Activated CD4-positive, alpha-beta T cell treated with anti-CD3 and anti-CD28 coated beads for 36 hours (primary cell): ENCODE results near the gene NAV3. TPM values are rescaled to one million over a fixed set of nuclear protein-coding genes. Genes with fewer than 3 reads are reported as not detected.
"Not testable (repeated sequence)": the region's sequence is repeated elsewhere in the genome, so short reads cannot be mapped to it uniquely, and the experiment has no call there.

Source experiments
- ATAC-seq: fragments of 200-7000 bp; cut with Tn5 transposase; one replicate; pipeline ENCODE4 v1.10.0; 2021; ENCODE audit warnings: mild to moderate bottlenecking, moderate library complexity
- CTCF ChIA-PET: fragments of 350-600 bp; sonication (Branson Sonifier 250); formaldehyde crosslinking; loops from one replicate; lab custom pipeline; 2021; ENCODE audit warnings: antibody characterized with exemption; lab: Charles Lee
- POLR2A ChIA-PET: fragments of 350-600 bp; sonication (Branson Sonifier 250); formaldehyde crosslinking; loops from one replicate; lab custom pipeline; 2021; ENCODE audit warnings: antibody characterized with exemption, inconsistent platforms; lab: Charles Lee
- DNase-seq: peaks from one replicate; pipeline ENCODE4 v3.0.0-alpha.2; 2020
- H3K27ac Mint-ChIP-seq: one replicate; pipeline ENCODE4 v1.8.0; 2021; ENCODE audit warnings: mixed read lengths
- H3K27me3 Mint-ChIP-seq: one replicate; pipeline ENCODE4 v1.8.0; 2021; ENCODE audit warnings: mixed read lengths
- H3K36me3 Mint-ChIP-seq: one replicate; pipeline ENCODE4 v1.8.0; 2021; ENCODE audit warnings: low read depth, mixed read lengths
- H3K4me1 Mint-ChIP-seq: one replicate; pipeline ENCODE4 v1.8.0; 2021; ENCODE audit warnings: mixed read lengths
- H3K4me3 Mint-ChIP-seq: one replicate; pipeline ENCODE4 v1.8.0; 2021; ENCODE audit warnings: mild to moderate bottlenecking, moderate library complexity, mixed read lengths
- H3K9me3 Mint-ChIP-seq: one replicate; pipeline ENCODE4 v1.8.0; 2021; ENCODE audit warnings: low read depth, mixed read lengths
- intact Hi-C, 2 experiments: fragments of 100-400 bp; cut with DNase I in 1 of 2; cut with micrococcal nuclease in 1 of 2; formaldehyde crosslinking; loops; one replicate each; pipeline versions ENCODE4 v1.14.2 to v1.15.1; 2022 to 2024; cut with DNase I, micrococcal nuclease
- total RNA-seq, 2 experiments: library from RNA; stranded (reverse); gene quantifications; one replicate each; pipeline ENCODE4 v1.2.3, GENCODE V29; 2021

The NAV3 gene
- total RNA-seq, 2 experiments from 2014 or later, result not detected

DNA sequence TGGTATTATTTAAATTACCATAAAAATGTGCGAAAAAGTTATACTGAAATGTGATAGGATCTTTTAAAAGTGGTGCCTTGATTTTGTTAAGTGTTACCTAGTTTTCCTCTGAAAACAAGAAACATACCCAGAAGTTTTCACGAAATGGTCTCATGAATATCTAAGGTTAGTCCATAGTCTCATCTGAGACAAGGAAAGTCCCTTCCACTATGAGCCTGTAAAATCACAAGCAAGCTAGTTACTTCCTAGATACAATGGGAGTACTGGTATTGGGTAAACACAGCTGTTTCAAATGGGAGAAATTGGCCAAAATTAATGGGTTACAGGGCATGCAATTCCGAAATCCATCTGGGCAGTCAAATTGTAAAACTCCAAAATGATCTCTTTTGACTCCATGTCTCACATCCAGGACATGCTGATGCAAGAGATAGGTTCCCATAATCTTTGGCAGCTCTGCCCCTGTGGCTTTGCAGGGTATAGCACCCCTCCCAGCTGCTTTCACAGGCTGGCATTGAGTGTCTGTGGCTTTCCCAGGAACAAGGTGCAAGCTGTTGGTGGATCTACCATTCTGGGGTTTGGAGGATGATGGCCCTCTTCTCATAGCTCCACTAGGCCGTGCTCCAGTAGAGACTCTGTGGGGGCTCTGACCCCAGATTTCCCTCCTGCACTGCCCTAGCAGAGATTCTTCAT, 271.4 kb downstream of the NAV3 start:
- Mint-ChIP-seq H3K9me3 (peaks cover 8% of the 10 kb centered on the region), H3K4me3 (no peak overlapping the region), H3K27ac (no peak overlapping the region), H3K36me3 (no peaks in the 10 kb centered on the region), H3K4me1 (no peaks in the 10 kb centered on the region), H3K27me3 (no peaks in the 10 kb centered on the region)
- intact Hi-C loops, result no loop called here
- CTCF ChIA-PET, result no interaction called here
- ATAC-seq (no peak), DNase-seq (no peak)
- POLR2A ChIA-PET, result no interaction called here

DNA sequence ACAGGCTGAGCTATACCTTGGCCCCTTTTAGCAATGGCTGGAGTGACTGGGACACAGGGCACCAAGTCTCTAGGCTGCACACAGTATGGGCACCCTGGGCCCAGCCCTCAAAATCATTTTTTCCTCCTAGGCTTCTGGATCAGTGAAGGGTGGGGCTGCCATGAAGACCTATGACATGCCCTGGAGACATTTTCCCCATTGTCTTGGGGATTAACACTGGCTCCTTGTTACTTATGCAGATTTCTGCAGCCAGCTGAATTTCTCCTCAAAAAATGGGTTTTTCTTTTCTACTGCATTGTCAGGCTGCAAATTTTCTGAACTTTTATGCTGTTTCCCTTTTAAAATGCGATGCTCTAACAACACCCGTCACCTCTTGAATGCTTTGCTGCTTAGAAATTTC, 272.1 kb downstream of the NAV3 start:
- H3K4me1 Mint-ChIP-seq, result not testable (repeated sequence)

DNA sequence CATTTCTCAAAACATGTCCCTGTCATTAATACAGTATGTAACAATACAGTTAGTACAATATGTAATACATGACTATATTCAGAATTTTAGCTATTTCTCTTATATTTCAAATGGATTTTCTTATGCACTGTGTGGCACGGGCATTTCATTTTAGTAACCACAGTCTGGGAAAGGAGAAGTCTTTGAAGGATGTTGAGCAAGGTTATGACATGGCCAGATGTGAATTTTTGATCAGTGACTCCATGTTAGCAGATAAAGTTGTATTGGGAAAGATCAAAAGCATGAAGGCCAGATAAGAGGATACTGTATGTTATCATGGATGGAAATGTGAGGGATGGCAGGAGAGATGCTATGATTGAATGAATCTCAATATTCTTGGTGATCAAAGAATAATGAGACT, 285.2 kb downstream of the NAV3 start:
- CTCF ChIA-PET, result no interaction called here
- POLR2A ChIA-PET, result no interaction called here
- no peak for ATAC-seq
- Mint-ChIP-seq H3K27me3 (no peaks in the 10 kb centered on the region), H3K4me3 (no peak overlapping the region), H3K27ac (no peak overlapping the region), H3K9me3 (peaks cover 15% of the 10 kb centered on the region), H3K36me3 (no peaks in the 10 kb centered on the region), H3K4me1 (no peaks in the 10 kb centered on the region)
- no peak for DNase-seq
- intact Hi-C loops, result no loop called here

More for the DNA sequence above, 272.1 kb downstream of the NAV3 start:
- H3K4me3 Mint-ChIP-seq, CTCF ChIA-PET, intact Hi-C loops, ATAC-seq, H3K36me3 Mint-ChIP-seq, H3K27ac Mint-ChIP-seq, DNase-seq, H3K27me3 Mint-ChIP-seq, POLR2A ChIA-PET: not testable (repeated sequence)
- peaks cover 11% of the 10 kb centered on the region for H3K9me3 Mint-ChIP-seq

DNA sequence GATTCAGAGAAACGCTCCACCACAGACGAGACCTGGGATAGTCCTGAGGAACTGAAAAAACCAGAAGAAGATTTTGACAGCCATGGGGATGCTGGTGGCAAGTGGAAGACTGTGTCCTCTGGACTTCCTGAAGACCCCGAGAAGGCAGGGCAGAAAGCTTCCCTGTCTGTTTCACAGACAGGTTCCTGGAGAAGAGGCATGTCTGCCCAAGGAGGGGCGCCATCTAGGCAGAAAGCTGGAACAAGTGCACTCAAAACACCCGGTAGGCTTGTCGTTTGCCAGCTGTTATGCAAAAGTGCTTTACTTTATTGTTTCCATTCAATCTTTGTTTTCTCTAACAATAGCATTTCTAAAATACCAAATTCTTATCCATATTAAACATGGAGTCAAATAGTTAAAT, 287.3 kb downstream of the NAV3 start:
- ATAC-seq, result no peak
- Mint-ChIP-seq H3K4me3 (no peak overlapping the region), H3K36me3 (no peaks in the 10 kb centered on the region), H3K9me3 (peaks cover 6% of the 10 kb centered on the region), H3K4me1 (no peaks in the 10 kb centered on the region), H3K27me3 (no peaks in the 10 kb centered on the region), H3K27ac (no peak overlapping the region)
- no peak for DNase-seq
- intact Hi-C loops, result no loop called here
- POLR2A ChIA-PET, result no interaction called here
- CTCF ChIA-PET, result no interaction called here

DNA sequence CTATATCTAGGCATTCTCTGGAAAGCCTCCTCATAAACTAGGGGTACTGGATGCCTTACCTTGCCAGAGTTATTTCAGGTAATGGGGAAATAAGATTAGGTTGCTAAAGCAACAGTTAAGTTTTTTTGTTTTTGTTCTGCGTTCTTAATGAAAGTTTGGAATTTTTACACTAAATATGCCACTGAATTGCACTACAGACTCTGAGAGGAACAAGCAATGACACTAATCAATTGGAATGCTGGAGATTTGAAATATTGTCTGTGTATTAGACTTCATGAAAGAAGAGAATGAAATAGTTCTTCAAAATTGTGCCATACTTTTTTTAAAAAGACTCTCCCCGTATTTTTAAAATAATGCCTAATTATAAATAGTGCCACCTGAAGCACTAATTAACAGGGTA, 287.8 kb downstream of the NAV3 start:
- CTCF ChIA-PET, result no interaction called here

DNA sequence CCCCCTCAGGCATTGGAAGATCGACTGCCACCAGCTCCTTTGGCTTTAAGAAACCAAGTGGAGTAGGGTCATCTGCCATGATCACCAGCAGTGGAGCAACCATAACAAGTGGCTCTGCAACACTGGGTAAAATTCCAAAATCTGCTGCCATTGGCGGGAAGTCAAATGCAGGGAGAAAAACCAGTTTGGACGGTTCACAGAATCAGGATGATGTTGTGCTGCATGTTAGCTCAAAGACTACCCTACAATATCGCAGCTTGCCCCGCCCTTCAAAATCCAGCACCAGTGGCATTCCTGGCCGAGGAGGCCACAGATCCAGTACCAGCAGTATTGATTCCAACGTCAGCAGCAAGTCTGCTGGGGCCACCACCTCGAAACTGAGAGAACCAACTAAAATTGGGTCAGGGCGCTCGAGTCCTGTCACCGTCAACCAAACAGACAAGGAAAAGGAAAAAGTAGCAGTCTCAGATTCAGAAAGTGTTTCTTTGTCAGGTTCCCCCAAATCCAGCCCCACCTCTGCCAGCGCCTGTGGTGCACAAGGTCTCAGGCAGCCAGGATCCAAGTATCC, 288.7 kb downstream of the NAV3 start:
- ChIA-PET POLR2A (no interaction called here), CTCF (no interaction called here)
- H3K27ac Mint-ChIP-seq, result no peak overlapping the region
- no peaks in the 10 kb centered on the region for H3K36me3 Mint-ChIP-seq
- no peaks in the 10 kb centered on the region for H3K27me3 Mint-ChIP-seq
- DNase-seq, result no peak
- no peaks in the 10 kb centered on the region for H3K9me3 Mint-ChIP-seq
- ATAC-seq, result no peak
- H3K4me1 Mint-ChIP-seq, result no peaks in the 10 kb centered on the region
- H3K4me3 Mint-ChIP-seq, result no peak overlapping the region
- intact Hi-C loops, result no loop called here

More for the DNA sequence above, 287.8 kb downstream of the NAV3 start:
- intact Hi-C loops, result no loop called here
- Mint-ChIP-seq H3K4me3 (no peak overlapping the region), H3K9me3 (peaks cover 6% of the 10 kb centered on the region), H3K27ac (no peak overlapping the region), H3K36me3 (no peaks in the 10 kb centered on the region), H3K27me3 (no peaks in the 10 kb centered on the region), H3K4me1 (no peaks in the 10 kb centered on the region)
- DNase-seq (no peak), ATAC-seq (no peak)
- POLR2A ChIA-PET, result no interaction called here

- H3K27ac Mint-ChIP-seq, result no peak overlapping the region
- CTCF ChIA-PET, result no interaction called here
Measured at GRCh38 chr12:78120306-78120705, 289.6 kb downstream of the NAV3 start.

DNA sequence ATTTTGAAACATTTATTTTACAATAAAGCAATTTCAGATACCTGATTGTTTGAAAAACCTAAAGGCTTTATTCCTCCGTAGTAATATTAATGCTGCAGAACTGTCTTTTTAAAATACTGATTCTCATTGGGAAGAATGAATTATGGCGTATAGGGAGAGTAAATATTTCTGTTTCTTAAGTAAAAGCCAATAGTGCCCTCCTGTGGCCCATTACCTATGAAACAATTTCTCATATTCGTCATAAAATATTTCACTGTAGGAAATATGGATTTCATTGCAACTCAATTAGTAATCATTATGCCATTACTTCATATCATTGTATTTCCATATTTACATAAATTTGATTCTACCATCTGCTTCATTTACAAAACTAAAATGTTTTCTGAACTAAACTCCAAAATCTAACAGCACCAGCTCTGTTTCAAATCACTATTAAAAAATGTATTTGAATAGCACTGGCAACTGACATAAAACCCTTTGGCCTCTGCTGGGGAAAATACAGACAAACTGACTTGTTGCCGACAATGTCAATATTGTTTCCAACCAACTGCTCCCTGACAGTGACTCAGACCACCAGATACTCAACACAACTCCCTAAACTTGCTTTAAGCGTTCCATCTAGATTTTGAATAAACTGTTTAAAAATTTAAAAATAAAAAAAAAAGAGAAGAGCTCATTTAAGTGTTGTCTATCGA, 290.3 kb downstream of the NAV3 start:
- intact Hi-C loops, result no loop called here
- CTCF ChIA-PET, result no interaction called here
- H3K27ac Mint-ChIP-seq, result no peak overlapping the region
- H3K27me3 Mint-ChIP-seq, result no peaks in the 10 kb centered on the region
- ATAC-seq, result no peak
- POLR2A ChIA-PET, result no interaction called here
- H3K4me1 Mint-ChIP-seq, result no peaks in the 10 kb centered on the region
- no peak for DNase-seq
- no peak overlapping the region for H3K4me3 Mint-ChIP-seq
- no peaks in the 10 kb centered on the region for H3K36me3 Mint-ChIP-seq
- no peaks in the 10 kb centered on the region for H3K9me3 Mint-ChIP-seq

More at GRCh38 chr12:78120306-78120705, 289.6 kb downstream of the NAV3 start:
- no peaks in the 10 kb centered on the region for H3K4me1 Mint-ChIP-seq
- H3K36me3 Mint-ChIP-seq, result no peaks in the 10 kb centered on the region
- H3K4me3 Mint-ChIP-seq, result no peak overlapping the region
- no peaks in the 10 kb centered on the region for H3K9me3 Mint-ChIP-seq
- DNase-seq (no peak), ATAC-seq (no peak)
- intact Hi-C loops, result no loop called here
- no peaks in the 10 kb centered on the region for H3K27me3 Mint-ChIP-seq
- POLR2A ChIA-PET, result no interaction called here

DNA sequence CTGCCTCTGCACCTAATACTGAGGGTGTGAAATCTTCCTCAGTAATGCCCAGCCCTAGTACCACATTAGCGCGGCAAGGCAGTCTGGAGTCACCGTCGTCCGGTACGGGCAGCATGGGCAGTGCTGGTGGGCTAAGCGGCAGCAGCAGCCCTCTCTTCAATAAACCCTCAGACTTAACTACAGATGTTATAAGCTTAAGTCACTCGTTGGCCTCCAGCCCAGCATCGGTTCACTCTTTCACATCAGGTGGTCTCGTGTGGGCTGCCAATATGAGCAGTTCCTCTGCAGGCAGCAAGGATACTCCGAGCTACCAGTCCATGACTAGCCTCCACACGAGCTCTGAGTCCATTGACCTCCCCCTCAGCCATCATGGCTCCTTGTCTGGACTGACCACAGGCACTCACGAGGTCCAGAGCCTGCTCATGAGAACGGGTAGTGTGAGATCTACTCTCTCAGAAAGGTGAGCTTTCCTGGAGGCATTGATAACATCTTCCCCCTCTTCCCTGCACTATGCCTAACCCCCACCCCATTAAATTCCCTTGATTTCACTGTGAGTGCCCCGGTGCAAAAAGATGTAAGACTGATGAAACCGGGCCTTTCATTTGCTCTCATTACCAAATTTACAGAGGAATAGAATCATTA, 291.4 kb downstream of the NAV3 start:
- intact Hi-C loops, result no loop called here
- ATAC-seq, result no peak
- no peaks in the 10 kb centered on the region for H3K4me1 Mint-ChIP-seq
- no peak for DNase-seq
- no peaks in the 10 kb centered on the region for H3K36me3 Mint-ChIP-seq
- H3K27me3 Mint-ChIP-seq, result no peaks in the 10 kb centered on the region
- ChIA-PET POLR2A (no interaction called here), CTCF (interaction anchor here (0.6 kb wide), 1 partner anchor 551 kb away, joined by 3 read pairs; no protein-coding TSS in a partner anchor)
- no peaks in the 10 kb centered on the region for H3K9me3 Mint-ChIP-seq
- H3K27ac Mint-ChIP-seq, result no peak overlapping the region
- H3K4me3 Mint-ChIP-seq, result no peak overlapping the region

DNA sequence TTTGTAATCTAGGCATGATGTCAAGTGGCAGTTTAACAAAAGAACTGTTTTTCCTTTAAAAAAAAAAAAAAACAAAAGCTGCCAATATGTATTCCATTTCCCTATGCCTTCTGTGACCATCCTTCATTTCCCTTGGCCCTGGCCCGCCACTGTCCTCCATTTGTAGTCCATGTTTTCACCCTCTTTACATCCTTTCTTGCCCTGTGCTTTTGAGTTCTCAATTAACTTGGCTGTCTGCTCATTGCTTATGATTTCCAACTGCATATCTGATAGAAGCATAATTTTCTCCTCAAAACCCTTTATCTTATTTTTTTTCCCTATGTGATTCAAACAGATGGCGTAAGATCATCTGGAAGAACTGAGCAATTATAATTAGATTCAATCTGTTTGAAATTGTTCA, 297.5 kb downstream of the NAV3 start:
- ChIA-PET POLR2A (no interaction called here), CTCF (interaction anchor here (0.6 kb wide), 1 partner anchor 15 kb away, joined by 4 read pairs; no protein-coding TSS in a partner anchor)
- ATAC-seq (no peak), DNase-seq (no peak)
- intact Hi-C loops, result no loop called here
- Mint-ChIP-seq H3K9me3 (peaks cover 2% of the 10 kb centered on the region), H3K4me1 (no peaks in the 10 kb centered on the region), H3K27me3 (no peaks in the 10 kb centered on the region), H3K4me3 (no peak overlapping the region), H3K36me3 (no peaks in the 10 kb centered on the region), H3K27ac (no peak overlapping the region)

DNA sequence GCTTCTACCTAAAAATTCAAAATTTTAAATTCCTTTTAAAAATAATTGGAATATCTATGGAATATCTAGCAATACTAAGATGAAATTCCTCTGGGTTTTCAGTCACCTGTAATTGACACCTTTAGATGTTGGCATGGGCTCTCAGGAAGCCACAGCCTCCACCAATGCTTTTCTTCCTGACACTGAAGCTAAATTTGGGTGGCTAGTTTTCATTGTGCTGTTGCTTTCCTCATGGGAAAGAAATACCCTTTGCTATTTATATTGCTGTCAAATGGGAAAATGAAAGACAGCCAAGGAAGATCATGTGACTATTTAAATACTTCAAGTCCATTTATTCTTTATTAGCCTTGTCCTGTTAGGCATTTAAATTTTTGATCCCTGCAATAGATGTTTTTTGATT, 313.0 kb downstream of the NAV3 start:
- no peaks in the 10 kb centered on the region for H3K27me3 Mint-ChIP-seq
- POLR2A ChIA-PET, result no interaction called here
- DNase-seq (no peak), ATAC-seq (no peak)
- CTCF ChIA-PET, result interaction anchor here (0.6 to 0.9 kb wide), 2 partner anchors 15 to 146 kb away, joined by 4 read pairs; no protein-coding TSS in a partner anchor
- no peaks in the 10 kb centered on the region for H3K9me3 Mint-ChIP-seq
- H3K27ac Mint-ChIP-seq, result no peak overlapping the region
- intact Hi-C loops, result loop anchor here in 1 of 2 experiments (10.0 kb wide), 2 partner anchors 1201 to 1591 kb away; no protein-coding TSS in a partner anchor
- no peaks in the 10 kb centered on the region for H3K4me1 Mint-ChIP-seq
- H3K36me3 Mint-ChIP-seq, result no peaks in the 10 kb centered on the region
- no peak overlapping the region for H3K4me3 Mint-ChIP-seq
